Measurements from ENCODE around the gene LYPD6.

The LYPD6 gene

GRCh38 chr2:149393614-149394013 is 63.2 kb downstream of the LYPD6 start:
- ATAC-seq (replicated peaks) (no peak), DNase-seq (no peak)
- Mint-ChIP-seq H3K27me3 (peaks cover 0 to 6% of the 10 kb centered on the region in 2 donors), H3K4me3 (no peak overlapping the region), H3K9me3 (peaks cover 0 to 2% of the 10 kb centered on the region in 2 donors), H3K27ac (no peak overlapping the region), H3K36me3 (ENCODE audit: insufficient read depth) (no peaks in the 10 kb centered on the region), H3K4me1 (ENCODE audit: low read depth in 2 of 2) (no peaks in the 10 kb centered on the region)

GRCh38 chr2:149394864-149395263 is 64.5 kb downstream of the LYPD6 start:
- Mint-ChIP-seq H3K36me3 (ENCODE audit: insufficient read depth) (no peaks in the 10 kb centered on the region), H3K4me3 (no peak overlapping the region), H3K4me1 (ENCODE audit: low read depth in 2 of 2) (no peaks in the 10 kb centered on the region), H3K27ac (no peak overlapping the region), H3K27me3 (peaks cover 0 to 9% of the 10 kb centered on the region in 2 donors), H3K9me3 (peaks cover 0 to 2% of the 10 kb centered on the region in 2 donors)
- no peak for ATAC-seq (replicated peaks)
- DNase-seq: no peak

GRCh38 chr2:149399934-149400615 is 69.7 kb downstream of the LYPD6 start:
- ATAC-seq (replicated peaks): no peak
- Mint-ChIP-seq H3K9me3 (peaks cover 2 to 9% of the 10 kb centered on the region in 2 donors), H3K27ac (no peak overlapping the region), H3K36me3 (ENCODE audit: insufficient read depth) (peaks cover under 1% of the 10 kb centered on the region), H3K4me3 (no peak overlapping the region), H3K27me3 (peaks cover 0 to 9% of the 10 kb centered on the region in 2 donors), H3K4me1 (ENCODE audit: low read depth in 2 of 2) (no peaks in the 10 kb centered on the region)
- DNase-seq: no peak

GRCh38 chr2:149400997-149401396 is 70.6 kb downstream of the LYPD6 start:
- H3K27ac Mint-ChIP-seq: no peak overlapping the region
- H3K36me3 Mint-ChIP-seq (ENCODE audit: insufficient read depth): peaks cover 3% of the 10 kb centered on the region
- DNase-seq: no peak

GRCh38 chr2:149409506-149409905 is 79.1 kb downstream of the LYPD6 start:
- H3K27ac Mint-ChIP-seq: no peak overlapping the region
- DNase-seq (no peak), ATAC-seq (replicated peaks) (no peak)
- H3K9me3 Mint-ChIP-seq: no peaks in the 10 kb centered on the region
- H3K36me3 Mint-ChIP-seq (ENCODE audit: insufficient read depth): peaks cover 3% of the 10 kb centered on the region
- H3K4me1 Mint-ChIP-seq (ENCODE audit: low read depth in 2 of 2): no peaks in the 10 kb centered on the region
- peaks cover 6 to 22% of the 10 kb centered on the region in 2 donors for H3K27me3 Mint-ChIP-seq
- H3K4me3 Mint-ChIP-seq: no peak overlapping the region

More at GRCh38 chr2:149400997-149401396, 70.6 kb downstream of the LYPD6 start:
- Mint-ChIP-seq H3K9me3 (peaks cover 2 to 9% of the 10 kb centered on the region in 2 donors), H3K4me1 (ENCODE audit: low read depth in 2 of 2) (no peaks in the 10 kb centered on the region), H3K4me3 (no peak overlapping the region), H3K27me3 (peaks cover 0 to 9% of the 10 kb centered on the region in 2 donors)
- no peak for ATAC-seq (replicated peaks)

GRCh38 chr2:149410701-149411484 is 80.5 kb downstream of the LYPD6 start:
- Mint-ChIP-seq H3K4me3 (no peak overlapping the region), H3K4me1 (ENCODE audit: low read depth in 2 of 2) (no peaks in the 10 kb centered on the region), H3K27ac (no peak overlapping the region), H3K9me3 (no peaks in the 10 kb centered on the region), H3K36me3 (ENCODE audit: insufficient read depth) (no peaks in the 10 kb centered on the region), H3K27me3 (peaks cover 6 to 30% of the 10 kb centered on the region in 2 donors)
- DNase-seq (no peak), ATAC-seq (replicated peaks) (no peak)

GRCh38 chr2:149413487-149413886 is 83.1 kb downstream of the LYPD6 start:
- Mint-ChIP-seq H3K9me3 (no peaks in the 10 kb centered on the region), H3K36me3 (ENCODE audit: insufficient read depth) (no peaks in the 10 kb centered on the region), H3K27me3 (peaks cover 6 to 27% of the 10 kb centered on the region in 2 donors), H3K4me1 (ENCODE audit: low read depth in 2 of 2) (no peaks in the 10 kb centered on the region), H3K4me3 (no peak overlapping the region), H3K27ac (no peak overlapping the region)
- ATAC-seq (replicated peaks): no peak
- no peak for DNase-seq

GRCh38 chr2:149415086-149415485 is 84.7 kb downstream of the LYPD6 start:
- Mint-ChIP-seq H3K36me3 (ENCODE audit: insufficient read depth) (no peaks in the 10 kb centered on the region), H3K27me3 (peaks cover 0 to 15% of the 10 kb centered on the region in 2 donors), H3K4me3 (no peak overlapping the region), H3K9me3 (no peaks in the 10 kb centered on the region), H3K27ac (no peak overlapping the region), H3K4me1 (ENCODE audit: low read depth in 2 of 2) (no peaks in the 10 kb centered on the region)
- no peak for ATAC-seq (replicated peaks)
- no peak for DNase-seq

GRCh38 chr2:149418065-149418464 is 87.7 kb downstream of the LYPD6 start:
- no peak for ATAC-seq (replicated peaks)
- H3K27ac Mint-ChIP-seq: no peak overlapping the region
- no peak for DNase-seq
- no peaks in the 10 kb centered on the region for H3K36me3 Mint-ChIP-seq (ENCODE audit: insufficient read depth)
- H3K4me1 Mint-ChIP-seq (ENCODE audit: low read depth in 2 of 2): no peaks in the 10 kb centered on the region
- no peak overlapping the region for H3K4me3 Mint-ChIP-seq
- H3K27me3 Mint-ChIP-seq: peaks cover 0 to 20% of the 10 kb centered on the region in 2 donors
- H3K9me3 Mint-ChIP-seq: no peaks in the 10 kb centered on the region

- H3K36me3 Mint-ChIP-seq (ENCODE audit: insufficient read depth): no peaks in the 10 kb centered on the region
- ATAC-seq (replicated peaks) (no peak), DNase-seq (no peak)
- H3K4me3 Mint-ChIP-seq: no peak overlapping the region
- peaks cover 0 to 23% of the 10 kb centered on the region in 2 donors for H3K27me3 Mint-ChIP-seq
- no peaks in the 10 kb centered on the region for H3K9me3 Mint-ChIP-seq
- no peak overlapping the region for H3K27ac Mint-ChIP-seq
- H3K4me1 Mint-ChIP-seq (ENCODE audit: low read depth in 2 of 2): no peaks in the 10 kb centered on the region
Observed at GRCh38 chr2:149420053-149420963, 89.9 kb downstream of the LYPD6 start.

GRCh38 chr2:149421791-149422190 is 91.4 kb downstream of the LYPD6 start:
- Mint-ChIP-seq H3K4me3 (no peak overlapping the region), H3K36me3 (ENCODE audit: insufficient read depth) (no peaks in the 10 kb centered on the region), H3K4me1 (ENCODE audit: low read depth in 2 of 2) (no peaks in the 10 kb centered on the region), H3K9me3 (no peaks in the 10 kb centered on the region), H3K27me3 (peaks cover 0 to 22% of the 10 kb centered on the region in 2 donors), H3K27ac (no peak overlapping the region)
- no peak for DNase-seq
- ATAC-seq (replicated peaks): no peak

- Mint-ChIP-seq H3K4me3 (no peak overlapping the region), H3K36me3 (ENCODE audit: insufficient read depth) (no peaks in the 10 kb centered on the region), H3K4me1 (ENCODE audit: low read depth in 2 of 2) (no peaks in the 10 kb centered on the region), H3K27ac (no peak overlapping the region), H3K9me3 (no peaks in the 10 kb centered on the region), H3K27me3 (peaks cover 0 to 22% of the 10 kb centered on the region in 2 donors)
- DNase-seq (no peak), ATAC-seq (replicated peaks) (no peak)
Observed at GRCh38 chr2:149422337-149422990, 92.1 kb downstream of the LYPD6 start.

GRCh38 chr2:149422991-149423338 is 92.6 kb downstream of the LYPD6 start:
- Mint-ChIP-seq H3K27me3 (peaks cover 0 to 22% of the 10 kb centered on the region in 2 donors), H3K9me3 (no peaks in the 10 kb centered on the region), H3K4me3 (no peak overlapping the region), H3K4me1 (ENCODE audit: low read depth in 2 of 2) (no peaks in the 10 kb centered on the region), H3K27ac (no peak overlapping the region), H3K36me3 (ENCODE audit: insufficient read depth) (no peaks in the 10 kb centered on the region)
- ATAC-seq (replicated peaks) (no peak), DNase-seq (no peak)
